Upper lobe of right lung (tissue), 1 donor: ENCODE data around the gene KIAA1217. TPM values are rescaled to one million over a fixed set of nuclear protein-coding genes. Genes with fewer than 3 reads are reported as not detected.
"Not testable (repeated sequence)": the region's sequence is repeated elsewhere in the genome, so short reads cannot be mapped to it uniquely, and the experiment has no call there.

Source experiments
- ATAC-seq: fragments of 200-7000 bp; cut with Tn5 transposase; one replicate; pipeline ENCODE4 v1.9.1; 2020; ENCODE audit warnings: mild to moderate bottlenecking, moderate library complexity
- DNase-seq: peaks from one replicate; pipeline ENCODE4 v3.0.0-alpha.2; 2020
- H3K27ac ChIP-seq: fragments of 200-600 bp; one replicate; pipeline ENCODE4 v1.8.0; 2022
- H3K27me3 ChIP-seq: fragments of 200-600 bp; one replicate; pipeline ENCODE4 v1.8.0; 2022; ENCODE audit warnings: mild to moderate bottlenecking
- H3K36me3 ChIP-seq: fragments of 200-600 bp; one replicate; pipeline ENCODE4 v1.8.0; 2022
- H3K4me1 ChIP-seq: fragments of 200-600 bp; one replicate; pipeline ENCODE4 v1.8.0; 2022
- H3K4me3 ChIP-seq: fragments of 200-600 bp; one replicate; pipeline ENCODE4 v1.8.0; 2022; ENCODE audit warnings: mild to moderate bottlenecking
- H3K9me3 ChIP-seq: fragments of 200-600 bp; one replicate; pipeline ENCODE4 v1.8.0; 2022
- intact Hi-C: fragments of 100-400 bp; cut with DNase I; formaldehyde crosslinking; loops from one replicate; pipeline ENCODE4 v1.11.0; 2022
- total RNA-seq: library from RNA; stranded (reverse); fragmentation: NEBNext Ultra II Directional; extraction: Animal tissue kit (Norgen Biotek cat#: 25700); gene quantifications from one replicate; pipeline ENCODE4 v1.2.1, GENCODE V29; 2021
- TF ChIP-seq, protein P1 (sequence below): fragments of 200-600 bp; IDR thresholded peaks from one replicate; pipeline ENCODE4 v1.8.0; 2022; ENCODE audit warnings: antibody characterized with exemption
- donor health status: DM: no; HTN: yes; CAD: no; lungs with severe emphysema.

Gene KIAA1217
- total RNA-seq, 1 donor from 2014 or later: 23.5 TPM

DNA sequence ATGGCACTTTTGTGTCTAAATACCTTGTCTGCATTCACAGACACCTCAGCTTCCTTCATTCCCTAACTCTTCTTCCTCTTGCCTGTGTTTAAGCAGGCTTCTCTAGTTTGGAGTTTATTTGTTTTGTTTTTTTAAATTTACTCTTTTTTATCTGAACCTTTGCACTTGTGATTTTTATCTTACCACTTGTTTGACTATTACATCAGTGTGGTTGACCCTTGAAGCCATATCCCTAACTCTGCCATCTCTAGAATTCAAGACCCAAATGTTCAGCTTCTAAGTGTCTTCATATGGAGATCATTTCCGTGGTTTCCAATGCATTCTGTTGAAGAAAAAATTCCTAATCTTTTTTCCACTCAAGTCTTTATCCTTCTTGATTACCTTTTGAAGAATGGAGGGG lies 233.3 kb downstream of the KIAA1217 start:
- Histone ChIP-seq H3K4me1 (no peaks in the 10 kb centered on the region), H3K27ac (no peak overlapping the region), H3K36me3 (no peaks in the 10 kb centered on the region), H3K27me3 (no peaks in the 10 kb centered on the region), H3K9me3 (no peaks in the 10 kb centered on the region), H3K4me3 (no peak overlapping the region)
- ATAC-seq (no peak), DNase-seq (no peak)
- intact Hi-C loops: no loop called here
- TF ChIP-seq, protein P1, sequence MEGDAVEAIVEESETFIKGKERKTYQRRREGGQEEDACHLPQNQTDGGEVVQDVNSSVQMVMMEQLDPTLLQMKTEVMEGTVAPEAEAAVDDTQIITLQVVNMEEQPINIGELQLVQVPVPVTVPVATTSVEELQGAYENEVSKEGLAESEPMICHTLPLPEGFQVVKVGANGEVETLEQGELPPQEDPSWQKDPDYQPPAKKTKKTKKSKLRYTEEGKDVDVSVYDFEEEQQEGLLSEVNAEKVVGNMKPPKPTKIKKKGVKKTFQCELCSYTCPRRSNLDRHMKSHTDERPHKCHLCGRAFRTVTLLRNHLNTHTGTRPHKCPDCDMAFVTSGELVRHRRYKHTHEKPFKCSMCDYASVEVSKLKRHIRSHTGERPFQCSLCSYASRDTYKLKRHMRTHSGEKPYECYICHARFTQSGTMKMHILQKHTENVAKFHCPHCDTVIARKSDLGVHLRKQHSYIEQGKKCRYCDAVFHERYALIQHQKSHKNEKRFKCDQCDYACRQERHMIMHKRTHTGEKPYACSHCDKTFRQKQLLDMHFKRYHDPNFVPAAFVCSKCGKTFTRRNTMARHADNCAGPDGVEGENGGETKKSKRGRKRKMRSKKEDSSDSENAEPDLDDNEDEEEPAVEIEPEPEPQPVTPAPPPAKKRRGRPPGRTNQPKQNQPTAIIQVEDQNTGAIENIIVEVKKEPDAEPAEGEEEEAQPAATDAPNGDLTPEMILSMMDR: no peak

DNA sequence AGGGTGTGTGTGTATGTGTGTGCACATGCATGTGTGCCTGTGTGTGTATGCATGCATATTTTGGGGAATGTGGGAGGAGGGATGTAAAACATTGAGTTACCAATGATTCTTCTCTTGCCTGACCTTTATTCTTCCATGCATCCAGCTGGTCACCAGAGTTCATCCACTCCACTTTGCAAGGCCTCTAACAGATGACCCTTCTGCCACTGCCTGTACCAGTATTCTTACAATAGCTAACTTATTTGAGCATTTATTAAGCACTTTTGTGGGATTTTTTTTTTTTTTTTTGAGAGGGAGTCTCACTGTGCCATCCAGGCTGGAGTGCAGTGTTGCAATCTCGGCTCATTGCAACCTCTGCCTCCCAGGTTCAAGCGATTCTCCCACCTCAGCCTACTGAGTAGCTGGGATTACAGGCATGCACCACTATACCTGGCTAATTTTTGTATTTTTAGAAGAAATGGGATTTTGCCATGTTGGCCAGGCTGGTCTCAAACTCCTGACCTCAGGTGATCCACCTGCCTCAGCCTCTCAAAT lies 233.8 kb downstream of the KIAA1217 start:
- H3K9me3 ChIP-seq, ATAC-seq, intact Hi-C loops, H3K27ac ChIP-seq, H3K4me3 ChIP-seq, H3K36me3 ChIP-seq, DNase-seq, H3K4me1 ChIP-seq, H3K27me3 ChIP-seq: not testable (repeated sequence)

DNA sequence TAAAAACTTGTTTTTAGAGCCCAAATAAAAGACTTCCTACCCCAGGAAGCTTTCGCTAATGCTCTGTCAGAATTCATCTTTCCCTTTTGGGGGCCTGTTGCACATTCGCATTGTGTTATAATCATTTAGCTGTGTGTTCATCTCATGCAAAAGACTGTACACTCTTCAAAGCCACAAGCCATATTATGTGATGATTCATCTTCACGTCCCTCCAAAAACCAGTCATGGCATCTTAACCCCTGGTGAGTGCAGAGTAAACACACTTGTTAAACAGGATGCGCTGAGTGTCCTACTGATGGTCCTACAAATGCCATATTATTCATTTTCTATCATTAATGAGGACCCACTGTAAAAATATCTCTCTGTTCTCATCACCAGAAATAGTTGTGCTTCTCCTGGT lies 235.4 kb downstream of the KIAA1217 start:
- Histone ChIP-seq H3K36me3 (no peaks in the 10 kb centered on the region), H3K9me3 (no peaks in the 10 kb centered on the region), H3K27ac (no peak overlapping the region), H3K4me1 (peaks cover 4% of the 10 kb centered on the region), H3K27me3 (no peaks in the 10 kb centered on the region), H3K4me3 (no peak overlapping the region)
- intact Hi-C loops: no loop called here
- TF ChIP-seq, protein P1: no peak
- no peak for DNase-seq
- no peak for ATAC-seq

- H3K4me3 ChIP-seq, H3K27ac ChIP-seq, H3K9me3 ChIP-seq, ATAC-seq, DNase-seq, H3K36me3 ChIP-seq, H3K4me1 ChIP-seq, H3K27me3 ChIP-seq, intact Hi-C loops: not testable (repeated sequence)
These were observed 237.0 kb downstream of the KIAA1217 start for GRCh38 chr10:24445958-24446357.

- no peaks in the 10 kb centered on the region for H3K9me3 ChIP-seq
- no peaks in the 10 kb centered on the region for H3K27me3 ChIP-seq
- no peak overlapping the region for H3K27ac ChIP-seq
- H3K4me3 ChIP-seq: no peak overlapping the region
- TF ChIP-seq, protein P1: no peak
- ATAC-seq: no peak
- no peaks in the 10 kb centered on the region for H3K36me3 ChIP-seq
- intact Hi-C loops: no loop called here
- no peak for DNase-seq
- peaks cover 4% of the 10 kb centered on the region for H3K4me1 ChIP-seq
These were observed 237.8 kb downstream of the KIAA1217 start for GRCh38 chr10:24446739-24447138.

- intact Hi-C loops: no loop called here
These were observed 239.5 kb downstream of the KIAA1217 start for GRCh38 chr10:24448351-24448999.

More at GRCh38 chr10:24448351-24448999, 239.5 kb downstream of the KIAA1217 start:
- DNase-seq (no peak), ATAC-seq (no peak)
- H3K4me3 ChIP-seq: no peak overlapping the region
- H3K27me3 ChIP-seq: no peaks in the 10 kb centered on the region
- no peaks in the 10 kb centered on the region for H3K9me3 ChIP-seq
- TF ChIP-seq, protein P1: no peak
- no peaks in the 10 kb centered on the region for H3K36me3 ChIP-seq
- H3K27ac ChIP-seq: no peak overlapping the region
- peaks cover 4% of the 10 kb centered on the region for H3K4me1 ChIP-seq
